HepG2 (cell line): ENCODE measurements around the gene HAO2. TPM values are rescaled to one million over a fixed set of nuclear protein-coding genes. Genes with fewer than 3 reads are reported as not detected.

Experiments
- ARNT2 ChIP-seq: sonication (generic); formaldehyde crosslinking; IDR thresholded peaks from 2 replicates; pipeline ENCODE4 v1.8.0; 2022; ENCODE audit warnings: mild to moderate bottlenecking, low read depth, missing genetic modification reagents, moderate library complexity
- ATF7-NPFF ChIP-seq: sonication (generic); formaldehyde crosslinking; IDR thresholded peaks from 2 replicates; pipeline ENCODE4 v1.8.1; 2023; ENCODE audit warnings: mild to moderate bottlenecking, low read depth, missing genetic modification reagents, moderate library complexity
- CHCHD3 ChIP-seq: sonication (generic); formaldehyde crosslinking; IDR thresholded peaks from 2 replicates; pipeline ENCODE4 v1.8.0; 2022; ENCODE audit warnings: mild to moderate bottlenecking, missing genetic modification reagents, moderate library complexity
- HNRNPL ChIP-seq: fragments of 200-400 bp; formaldehyde crosslinking; IDR thresholded peaks from 2 replicates; pipeline ENCODE4 v1.6.1; 2017; ENCODE audit warnings: mild to moderate bottlenecking, low read depth, low read length
- HOXA5 ChIP-seq: sonication (generic); formaldehyde crosslinking; IDR thresholded peaks from 2 replicates; pipeline ENCODE4 v1.4.0; 2020; ENCODE audit warnings: missing genetic modification reagents
- NFRKB ChIP-seq: fragments of 450-650 bp; IDR thresholded peaks from 2 replicates; pipeline ENCODE4 v1.6.1; 2017
- PAXIP1 ChIP-seq: sonication (generic); formaldehyde crosslinking; conservative IDR thresholded peaks from 2 replicates; pipeline ENCODE4 v1.4.0; 2020; ENCODE audit warnings: mild to moderate bottlenecking, missing genetic modification reagents, moderate library complexity
- RERE ChIP-seq: IDR thresholded peaks from 2 replicates; pipeline ENCODE4 v1.6.1; 2016; ENCODE audit warnings: low read depth, missing genetic modification reagents, missing compliant biosample characterization
- SNAI1 ChIP-seq: sonication (generic); formaldehyde crosslinking; IDR thresholded peaks from 2 replicates; pipeline ENCODE4 v1.5.0; 2020; ENCODE audit warnings: mild to moderate bottlenecking, missing genetic modification reagents, borderline replicate concordance
- STAG1 ChIP-seq: sonication (generic); formaldehyde crosslinking; IDR thresholded peaks from 2 replicates; pipeline ENCODE4 v1.4.0; 2020; ENCODE audit warnings: missing genetic modification reagents
- STAT5B ChIP-seq: sonication (generic); formaldehyde crosslinking; IDR thresholded peaks from 2 replicates; pipeline ENCODE4 v1.4.0; 2020; ENCODE audit warnings: missing genetic modification reagents
- ZFY ChIP-seq: sonication (generic); formaldehyde crosslinking; IDR thresholded peaks from 2 replicates; pipeline ENCODE4 v1.4.0; 2020; ENCODE audit warnings: missing genetic modification reagents
- ZNF264 ChIP-seq: sonication (generic); formaldehyde crosslinking; IDR thresholded peaks from 2 replicates; pipeline ENCODE4 v1.4.0; 2020; ENCODE audit warnings: missing genetic modification reagents
- ZNF557 ChIP-seq: sonication (generic); formaldehyde crosslinking; IDR thresholded peaks from 2 replicates; pipeline ENCODE4 v1.4.0; 2020; ENCODE audit warnings: missing genetic modification reagents
- ZNF564 ChIP-seq: sonication (generic); formaldehyde crosslinking; IDR thresholded peaks from 2 replicates; pipeline ENCODE4 v1.8.1; 2023; ENCODE audit warnings: mild to moderate bottlenecking, missing genetic modification reagents
- ZSCAN20 ChIP-seq: sonication (generic); formaldehyde crosslinking; IDR thresholded peaks from 2 replicates; pipeline ENCODE4 v1.4.0; 2020; ENCODE audit warnings: missing genetic modification reagents, mild to moderate bottlenecking, borderline replicate concordance
- polyA plus RNA-seq, 8 experiments: library from polyadenylated mRNA; depleted of rRNA in 3 of 8; stranded (reverse) in 7 of 8; unstranded in 1 of 8; fragments of >200 nt; fragmentation: Illumina TruSeq in 4 of 8; extraction: Trizol in 4 of 8; gene quantifications; 2 replicates each; pipeline versions ENCODE4 v1.2.1 to v1.2.3, GENCODE V29; 2011 to 2016; ENCODE audit warnings: low read depth in 4 of 8, missing spikeins in 1 of 8, mixed read lengths in 1 of 8; ENCODE audit not compliant: insufficient read depth in 1 of 8
- total RNA-seq, 5 experiments: library from RNA; depleted of rRNA; stranded (reverse); fragments of >200 nt; fragmentation: Illumina TruSeq; extraction: Trizol; gene quantifications; 2 replicates each; pipeline ENCODE4 v1.2.3, GENCODE V29; 2016; ENCODE audit warnings: low read depth in 1 of 5
- TF ChIP-seq, protein P1 (sequence below): sonication (generic); formaldehyde crosslinking; IDR thresholded peaks from 2 replicates; pipeline ENCODE4 v1.5.1; 2020; ENCODE audit warnings: missing genetic modification reagents, mild to moderate bottlenecking, borderline replicate concordance
- TF ChIP-seq, protein P2 (sequence below): sonication (generic); formaldehyde crosslinking; IDR thresholded peaks from 2 replicates; pipeline ENCODE4 v1.5.1; 2020; ENCODE audit warnings: mild to moderate bottlenecking, moderate library complexity, missing genetic modification reagents

Gene HAO2
- total and polyA plus RNA-seq, 2 of the 13 experiments (the other 11 are each of a cell fraction or from before 2014, with no cell fraction given), result 0.05 to 0.09 TPM

GRCh38 chr1:119327450-119328155, 41.0 kb upstream of the HAO2 start (continued):
- TF ChIP-seq, protein P1, sequence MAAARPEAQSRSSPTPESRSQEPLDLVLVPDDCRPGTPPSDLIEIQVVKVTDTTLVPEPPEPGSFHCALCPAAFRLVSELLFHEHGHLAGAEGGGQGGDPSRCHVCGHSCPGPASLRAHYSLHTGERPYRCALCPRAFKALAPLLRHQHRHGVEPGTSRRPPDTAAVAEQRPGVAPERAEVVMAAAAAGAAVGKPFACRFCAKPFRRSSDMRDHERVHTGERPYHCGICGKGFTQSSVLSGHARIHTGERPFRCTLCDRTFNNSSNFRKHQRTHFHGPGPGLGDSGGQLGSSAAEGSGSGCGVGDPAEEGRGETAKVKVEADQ (CRISPR knock-in tag), result peak; percentile 64; the same call in 1 of the 2 replicates
- TF ChIP-seq HNRNPL (no peak), SNAI1 (CRISPR knock-in tag) (0 out of 2 replicates have a peak, but pooled peaks have one; percentile 32), ZNF564 (no peak), NFRKB (no peak), ZNF557 (CRISPR knock-in tag) (no peak), ZSCAN20 (no peak), RERE (0 out of 2 replicates have a peak, but pooled peaks have one; percentile 8), ATF7-NPFF (CRISPR knock-in tag) (no peak), STAG1 (no peak; the same call in 1 of the 2 replicates), STAT5B (CRISPR knock-in tag) (no peak), ZFY (peak; percentile 78), CHCHD3 (no peak), ARNT2 (CRISPR knock-in tag) (no peak), HOXA5 (CRISPR knock-in tag) (no peak), PAXIP1 (CRISPR knock-in tag) (0 out of 2 replicates have a peak, but pooled peaks have one; percentile 44), ZNF264 (CRISPR knock-in tag) (no peak)
- TF ChIP-seq, protein P2, sequence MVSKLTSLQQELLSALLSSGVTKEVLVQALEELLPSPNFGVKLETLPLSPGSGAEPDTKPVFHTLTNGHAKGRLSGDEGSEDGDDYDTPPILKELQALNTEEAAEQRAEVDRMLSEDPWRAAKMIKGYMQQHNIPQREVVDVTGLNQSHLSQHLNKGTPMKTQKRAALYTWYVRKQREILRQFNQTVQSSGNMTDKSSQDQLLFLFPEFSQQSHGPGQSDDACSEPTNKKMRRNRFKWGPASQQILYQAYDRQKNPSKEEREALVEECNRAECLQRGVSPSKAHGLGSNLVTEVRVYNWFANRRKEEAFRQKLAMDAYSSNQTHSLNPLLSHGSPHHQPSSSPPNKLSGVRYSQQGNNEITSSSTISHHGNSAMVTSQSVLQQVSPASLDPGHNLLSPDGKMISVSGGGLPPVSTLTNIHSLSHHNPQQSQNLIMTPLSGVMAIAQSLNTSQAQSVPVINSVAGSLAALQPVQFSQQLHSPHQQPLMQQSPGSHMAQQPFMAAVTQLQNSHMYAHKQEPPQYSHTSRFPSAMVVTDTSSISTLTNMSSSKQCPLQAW (CRISPR knock-in tag), result no peak
